Esophagus mucosa (tissue), 1 donor: ENCODE data around the gene CUL2. TPM values are rescaled to one million over a fixed set of nuclear protein-coding genes. Genes with fewer than 3 reads are reported as not detected.
"Not testable (repeated sequence)": the region's sequence is repeated elsewhere in the genome, so short reads cannot be mapped to it uniquely, and the experiment has no call there.

Source experiments
- ATAC-seq: fragments of 200-7000 bp; cut with Tn5 transposase; one replicate; pipeline ENCODE4 v1.9.1; 2020
- total RNA-seq: library from RNA; stranded (reverse); gene quantifications from one replicate; pipeline ENCODE4 v1.2.4, GENCODE V29; 2023
- donor health status: DM: yes; HTN: yes; CAD: no.

CUL2 gene
- total RNA-seq = 21.2 TPM

GRCh38 chr10:35090162-35090954, at the start of gene CUL2:
TSS of gene CUL2 (minus strand) at chr10:35090341. CDS start at chr10:35071317, 19,024 bp downstream.
- ATAC-seq = peak; percentile 95

- ATAC-seq = no peak
Observed at GRCh38 chr10:35136263-35136815, 46.2 kb upstream of the CUL2 start.

- ATAC-seq = no peak
Observed at GRCh38 chr10:35135861-35136260, 45.7 kb upstream of the CUL2 start.

GRCh38 chr10:35133586-35133985, 43.4 kb upstream of the CUL2 start:
- ATAC-seq = no peak

- no peak for ATAC-seq
Observed at GRCh38 chr10:35132727-35133126, 42.6 kb upstream of the CUL2 start.

- no peak for ATAC-seq
Observed at GRCh38 chr10:35130663-35131062, 40.5 kb upstream of the CUL2 start.

- ATAC-seq = no peak
Observed at GRCh38 chr10:35129185-35129674, 39.1 kb upstream of the CUL2 start.

GRCh38 chr10:35127289-35127891, 37.2 kb upstream of the CUL2 start:
- peak; percentile 10 for ATAC-seq

- peak; percentile 99 for ATAC-seq
Observed at GRCh38 chr10:35126530-35127288, 36.6 kb upstream of the CUL2 start, which contains the start of gene CREM. TSS of gene CREM (plus strand) at chr10:35126846. CDS start at chr10:35137836, 10,990 bp downstream.

GRCh38 chr10:35126062-35126529, 36.0 kb upstream of the CUL2 start:
- no peak for ATAC-seq

- ATAC-seq = no peak
Observed at GRCh38 chr10:35124540-35124939, 34.4 kb upstream of the CUL2 start.

- ATAC-seq = no peak
Observed at GRCh38 chr10:35119378-35119777, 29.2 kb upstream of the CUL2 start.

- no peak for ATAC-seq
Observed at GRCh38 chr10:35112571-35112970, 22.4 kb upstream of the CUL2 start.

- ATAC-seq = no peak
Observed at GRCh38 chr10:35103882-35104281, 13.7 kb upstream of the CUL2 start.

- no peak for ATAC-seq
Observed at GRCh38 chr10:35097510-35097909, 7.4 kb upstream of the CUL2 start.

GRCh38 chr10:35096312-35096711, 6.2 kb upstream of the CUL2 start:
- no peak for ATAC-seq

GRCh38 chr10:35092851-35093250, 2.7 kb upstream of the CUL2 start:
- ATAC-seq = no peak

GRCh38 chr10:35091994-35092790, 2.1 kb upstream of the CUL2 start:
- ATAC-seq = no peak

- ATAC-seq = peak; percentile 30
Observed at GRCh38 chr10:35089611-35090161, 455 bp downstream of the CUL2 start.

GRCh38 chr10:35083242-35083641, 6.9 kb downstream of the CUL2 start:
- ATAC-seq = no peak

GRCh38 chr10:35080261-35080660, 9.9 kb downstream of the CUL2 start:
- not testable (repeated sequence) for ATAC-seq
